DOHH2 (cell line): ENCODE results near the gene CFAP251.

Source experiments
- H3F3A ChIP-seq: fragments of 200-600 bp; sonication (generic), shearing (Covaris generic); 2 replicates; pipeline ENCODE4 v1.6.0; 2016; ENCODE audit warnings: antibody characterized with exemption, mild to moderate bottlenecking; ENCODE audit not compliant: control insufficient read depth, insufficient read depth
- H3K27ac ChIP-seq: fragments of 200-600 bp; sonication (generic); 2 replicates; pipeline ENCODE4 v1.5.1; 2014; ENCODE audit warnings: low read depth, mild to moderate bottlenecking, low read length, moderate library complexity
- H3K27me3 ChIP-seq: fragments of 200-600 bp; sonication (generic); 2 replicates; pipeline ENCODE4 v1.6.1; 2014; ENCODE audit warnings: mild to moderate bottlenecking, low read length, mixed read lengths; ENCODE audit not compliant: control insufficient read depth
- H3K36me3 ChIP-seq: fragments of 200-600 bp; sonication (generic); 2 replicates; pipeline ENCODE4 v1.6.1; 2014; ENCODE audit warnings: mild to moderate bottlenecking, low read length, moderate library complexity, mixed read lengths; ENCODE audit not compliant: control insufficient read depth
- H3K4me1 ChIP-seq: fragments of 200-600 bp; sonication (generic); 2 replicates; pipeline ENCODE4 v1.6.1; 2014; ENCODE audit warnings: mild to moderate bottlenecking, low read length, mixed read lengths; ENCODE audit not compliant: control insufficient read depth
- H3K4me2 ChIP-seq: fragments of 200-600 bp; sonication (generic); 2 replicates; pipeline ENCODE4 v1.6.0; 2014; ENCODE audit warnings: mild to moderate bottlenecking, low read length, moderate library complexity
- H3K4me3 ChIP-seq: fragments of 200-600 bp; sonication (generic); 2 replicates; pipeline ENCODE4 v1.5.1; 2014; ENCODE audit warnings: mild to moderate bottlenecking, low read length, mixed read lengths
- H3K79me2 ChIP-seq: fragments of 200-600 bp; sonication (generic); 2 replicates; pipeline ENCODE4 v1.6.1; 2014; ENCODE audit warnings: mild to moderate bottlenecking, low read length, mixed read lengths; ENCODE audit not compliant: control insufficient read depth
- H3K9me2 ChIP-seq: fragments of 200-600 bp; sonication (generic); replicated peaks from 2 replicates; pipeline ENCODE4 v1.6.1; 2014; ENCODE audit warnings: mild to moderate bottlenecking, low read length, mixed read lengths; ENCODE audit not compliant: control insufficient read depth
- H3K9me3 ChIP-seq: fragments of 200-600 bp; sonication (generic); 2 replicates; pipeline ENCODE4 v1.6.1; 2014; ENCODE audit warnings: antibody characterized with exemption, low read length, mixed read lengths; ENCODE audit not compliant: control insufficient read depth, insufficient read depth
- H4K20me1 ChIP-seq: fragments of 200-600 bp; sonication (generic); 2 replicates; pipeline ENCODE4 v1.6.0; 2014; ENCODE audit warnings: low read depth, mild to moderate bottlenecking, antibody characterized with exemption, low read length, moderate library complexity; ENCODE audit not compliant: control insufficient read depth, insufficient read depth
- EZH2phosphoT487 ChIP-seq: fragments of 200-600 bp; sonication (generic); IDR thresholded peaks from 2 replicates; pipeline ENCODE4 v1.6.1; 2017; ENCODE audit warnings: borderline replicate concordance, mild to moderate bottlenecking, antibody characterized with exemption, low read length, moderate library complexity, mixed read lengths
- TF ChIP-seq, protein P1 (sequence below): fragments of 200-600 bp; sonication (generic); IDR thresholded peaks from one replicate; pipeline ENCODE4 v1.5.1; 2014; ENCODE audit warnings: antibody characterized with exemption, mild to moderate bottlenecking, low read depth, low read length; ENCODE audit not compliant: poor library complexity, severe bottlenecking

The CFAP251 gene

GRCh38 chr12:122021193-122021821 is 102.9 kb downstream of the CFAP251 start:
- H3K27ac ChIP-seq = peak overlapping the region; percentile 99
- H3K79me2 ChIP-seq = peaks cover 94% of the 10 kb centered on the region

GRCh38 chr12:122021822-122022392 is 103.5 kb downstream of the CFAP251 start, which contains the start of gene BCL7A:
BCL7A (plus strand) TSS chr12:122021884; CDS start chr12:122022092, 208 bp downstream.
- TF ChIP-seq EZH2phosphoT487 = no peak
- TF ChIP-seq, protein P1, sequence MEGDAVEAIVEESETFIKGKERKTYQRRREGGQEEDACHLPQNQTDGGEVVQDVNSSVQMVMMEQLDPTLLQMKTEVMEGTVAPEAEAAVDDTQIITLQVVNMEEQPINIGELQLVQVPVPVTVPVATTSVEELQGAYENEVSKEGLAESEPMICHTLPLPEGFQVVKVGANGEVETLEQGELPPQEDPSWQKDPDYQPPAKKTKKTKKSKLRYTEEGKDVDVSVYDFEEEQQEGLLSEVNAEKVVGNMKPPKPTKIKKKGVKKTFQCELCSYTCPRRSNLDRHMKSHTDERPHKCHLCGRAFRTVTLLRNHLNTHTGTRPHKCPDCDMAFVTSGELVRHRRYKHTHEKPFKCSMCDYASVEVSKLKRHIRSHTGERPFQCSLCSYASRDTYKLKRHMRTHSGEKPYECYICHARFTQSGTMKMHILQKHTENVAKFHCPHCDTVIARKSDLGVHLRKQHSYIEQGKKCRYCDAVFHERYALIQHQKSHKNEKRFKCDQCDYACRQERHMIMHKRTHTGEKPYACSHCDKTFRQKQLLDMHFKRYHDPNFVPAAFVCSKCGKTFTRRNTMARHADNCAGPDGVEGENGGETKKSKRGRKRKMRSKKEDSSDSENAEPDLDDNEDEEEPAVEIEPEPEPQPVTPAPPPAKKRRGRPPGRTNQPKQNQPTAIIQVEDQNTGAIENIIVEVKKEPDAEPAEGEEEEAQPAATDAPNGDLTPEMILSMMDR = no peak
- peak within 1 kb of the TSS; percentile 99 for H3K27ac ChIP-seq
- peaks cover 77% of the 10 kb centered on the region for H3K36me3 ChIP-seq
- peaks cover 67% of the 10 kb centered on the region for H3K4me1 ChIP-seq
- peaks cover 94% of the 10 kb centered on the region for H3K79me2 ChIP-seq
- H3K4me2 ChIP-seq = peak within 1 kb of the TSS; percentile 84
- peaks cover 4% of the 10 kb centered on the region; the same call in 1 of the 2 replicates for H3K9me3 ChIP-seq
- no peaks in the 10 kb centered on the region for H3K27me3 ChIP-seq
- H3K9me2 ChIP-seq = no peaks in the 10 kb centered on the region
- H4K20me1 ChIP-seq = no peaks in the 10 kb centered on the region
- peaks cover 49% of the 10 kb centered on the region for H3F3A ChIP-seq
- peak within 1 kb of the TSS; percentile 98 for H3K4me3 ChIP-seq

More at GRCh38 chr12:122021193-122021821, 102.9 kb downstream of the CFAP251 start:
- H3K9me3 ChIP-seq = peaks cover 4% of the 10 kb centered on the region; the same call in 1 of the 2 replicates
- H3K9me2 ChIP-seq = no peaks in the 10 kb centered on the region
- H3K36me3 ChIP-seq = peaks cover 77% of the 10 kb centered on the region
- H3K4me3 ChIP-seq = peak overlapping the region; percentile 93
- TF ChIP-seq, protein P1 = no peak
- TF ChIP-seq EZH2phosphoT487 = no peak
- H4K20me1 ChIP-seq = no peaks in the 10 kb centered on the region
- peak overlapping the region; percentile 84 for H3K4me2 ChIP-seq
- H3F3A ChIP-seq = peaks cover 52% of the 10 kb centered on the region
- H3K4me1 ChIP-seq = peaks cover 67% of the 10 kb centered on the region
- H3K27me3 ChIP-seq = no peaks in the 10 kb centered on the region

GRCh38 chr12:122022393-122023338 is 104.3 kb downstream of the CFAP251 start:
- peaks cover 95% of the 10 kb centered on the region for H3K79me2 ChIP-seq
- H3K4me3 ChIP-seq = peak overlapping the region; percentile 98
- peaks cover 4% of the 10 kb centered on the region; the same call in 1 of the 2 replicates for H3K9me3 ChIP-seq
- H3K9me2 ChIP-seq = no peaks in the 10 kb centered on the region
- H3K27me3 ChIP-seq = no peaks in the 10 kb centered on the region
- peaks cover 76% of the 10 kb centered on the region for H3K36me3 ChIP-seq
- H3K4me2 ChIP-seq = peak overlapping the region; percentile 72
- H4K20me1 ChIP-seq = no peaks in the 10 kb centered on the region
- TF ChIP-seq, protein P1 = no peak
- TF ChIP-seq EZH2phosphoT487 = no peak
- H3K27ac ChIP-seq = peak overlapping the region; percentile 99
- H3K4me1 ChIP-seq = peaks cover 69% of the 10 kb centered on the region
- H3F3A ChIP-seq = peaks cover 47% of the 10 kb centered on the region
